Measurements from ENCODE around the gene MAP1LC3B2. TPM values are rescaled to one million over a fixed set of nuclear protein-coding genes. Genes with fewer than 3 reads are reported as not detected.

Gene MAP1LC3B2
- total and polyA plus RNA-seq, 2 of the 8 experiments (the other 6 are each of a cell fraction or from before 2014, with no cell fraction given), result 0.39 to 1.5 TPM

GRCh38 chr12:116547955-116548501 is 11.2 kb upstream of the MAP1LC3B2 start:
- H2BK12ac ChIP-seq (ENCODE audit: low read depth, low read length), result 0 out of 2 replicates have a peak overlapping the region, but pooled peaks have one; percentile 17
- H3K4ac ChIP-seq (replicated peaks; ENCODE audit: insufficient read length, low read depth, low read length), result no peak overlapping the region
- H3K4me3 ChIP-seq (ENCODE audit: extremely low read depth in 1 of 4, insufficient read depth in 2 of 4, low read depth in 3 of 4, low read length in 4 of 4), result no peak overlapping the region
- no peak for DNase-seq (ENCODE audit: low read depth in 1 of 2, low spot score in 2 of 2)
- peaks cover 0 to 5% (median 0%) of the 10 kb centered on the region in 4 experiments; a peak in 1 of 7 replicates for H3K4me1 ChIP-seq (replicated peaks in 1 of 4; ENCODE audit: control insufficient read depth in 3 of 4, insufficient read depth in 4 of 4, low read length in 3 of 4)
- peak overlapping the region; percentile 52 for H2BK5ac ChIP-seq (ENCODE audit: low read depth, low read length)
- no peak overlapping the region for H2AFZ ChIP-seq (ENCODE audit: low read length)
- no peaks in the 10 kb centered on the region for H3K9me3 ChIP-seq (ENCODE audit: insufficient read depth in 2 of 2, low read depth in 1 of 2, low read length in 1 of 2)
- no peak overlapping the region for H3K23ac ChIP-seq (ENCODE audit: insufficient read length)
- H3K18ac ChIP-seq (ENCODE audit: extremely low read depth, low read length), result no peak overlapping the region
- H2BK20ac ChIP-seq (ENCODE audit: low read length), result no peak overlapping the region
- H3K79me2 ChIP-seq (ENCODE audit: control insufficient read depth in 1 of 2, insufficient read depth in 2 of 2, low read length in 2 of 2), result no peaks in the 10 kb centered on the region
- no peak overlapping the region for H3K27ac ChIP-seq (ENCODE audit: low read depth, low read length)
- no peak overlapping the region for H4K8ac ChIP-seq (ENCODE audit: extremely low read depth, insufficient read depth, low read length)
- H4K91ac ChIP-seq (replicated peaks; ENCODE audit: insufficient read length, low read length), result no peak overlapping the region
- no peak for FAIRE-seq
- no peak overlapping the region for H2BK120ac ChIP-seq (replicated peaks; ENCODE audit: low read depth, low read length)
- H2BK15ac ChIP-seq (ENCODE audit: low read length), result no peak overlapping the region
- H3K36me3 ChIP-seq (ENCODE audit: control insufficient read depth in 2 of 4, insufficient read depth in 4 of 4, low read length in 3 of 4), result no peaks in the 10 kb centered on the region
- H3K14ac ChIP-seq (ENCODE audit: insufficient read length), result no peak overlapping the region
- no peak overlapping the region for H4K5ac ChIP-seq (ENCODE audit: insufficient read length, low read depth, low read length)
- POLR2A ChIA-PET (ENCODE audit: partially characterized antibody), result no interaction called here
- no peaks in the 10 kb centered on the region for H4K20me1 ChIP-seq (replicated peaks in 1 of 2; ENCODE audit: control insufficient read depth in 1 of 2, insufficient read depth in 2 of 2, low read length in 2 of 2)
- H3K4me2 ChIP-seq (ENCODE audit: insufficient read depth in 1 of 2, low read depth in 2 of 2, low read length in 2 of 2), result no peak overlapping the region
- no peak overlapping the region for H3K56ac ChIP-seq (replicated peaks; ENCODE audit: insufficient read length, low read depth, low read length)
- no peaks in the 10 kb centered on the region for H3K79me1 ChIP-seq (ENCODE audit: low read depth, low read length)
- H3K9ac ChIP-seq (replicated peaks in 1 of 4; ENCODE audit: extremely low read depth in 1 of 4, low read depth in 3 of 4, low read length in 3 of 4), result no peak overlapping the region
- WGBS, 2 experiments (ENCODE audit: extremely low coverage in 1 of 2, insufficient coverage in 1 of 2, insufficient read length in 1 of 2, insufficient replicate concordance in 2 of 2, low coverage in 1 of 2, low lambda C conversion rate in 2 of 2, missing lambda C conversion rate in 1 of 2), result 91% methylated on average over 9 of the region's 10 CpGs; no CpG with 5 or more reads in 1 of the 2 experiments
- CTCF ChIA-PET (ENCODE audit: partially characterized antibody), result interaction anchor here (0.6 to 1.5 kb wide), 3 partner anchors 9 to 52 kb away, joined by 3 to 4 read pairs (median 4); no protein-coding TSS in a partner anchor
- H3K27me3 ChIP-seq (replicated peaks in 1 of 4; ENCODE audit: control insufficient read depth in 3 of 4, extremely low read depth in 1 of 4, insufficient read depth in 3 of 4, low read length in 3 of 4), result no peaks in the 10 kb centered on the region
- H2AK5ac ChIP-seq (ENCODE audit: low read depth, low read length), result no peak overlapping the region
- H3K23me2 ChIP-seq (ENCODE audit: low read depth, low read length), result peaks cover 6% of the 10 kb centered on the region; the same call in 1 of the 2 replicates
- TF ChIP-seq RBBP5 (IDR thresholded peaks at IDR 0.05; ENCODE audit: borderline replicate concordance, low read depth, low read length), result no peak
- no peak for TF ChIP-seq POLR2A (IDR thresholded peaks at IDR 0.05; ENCODE audit: control extremely low read depth in 1 of 2, low read depth in 2 of 2, low read length in 2 of 2)
- TF ChIP-seq SIX5 (IDR thresholded peaks at IDR 0.05; ENCODE audit: low read depth, low read length), result no peak
- no peak for TF ChIP-seq RAD21 (IDR thresholded peaks at IDR 0.05 in 1 of 2, conservative IDR thresholded peaks at IDR 0.05 in 1 of 2; ENCODE audit: low read depth in 2 of 2, low read length in 2 of 2)
- TF ChIP-seq SP2 (IDR thresholded peaks at IDR 0.05; ENCODE audit: low read length), result no peak

Measured in H1 (cell line).